Measurements from ENCODE around the gene C2CD3.
"Not testable (repeated sequence)": the region's sequence is repeated elsewhere in the genome, so short reads cannot be mapped to it uniquely, and the experiment has no call there.

C2CD3 gene

DNA sequence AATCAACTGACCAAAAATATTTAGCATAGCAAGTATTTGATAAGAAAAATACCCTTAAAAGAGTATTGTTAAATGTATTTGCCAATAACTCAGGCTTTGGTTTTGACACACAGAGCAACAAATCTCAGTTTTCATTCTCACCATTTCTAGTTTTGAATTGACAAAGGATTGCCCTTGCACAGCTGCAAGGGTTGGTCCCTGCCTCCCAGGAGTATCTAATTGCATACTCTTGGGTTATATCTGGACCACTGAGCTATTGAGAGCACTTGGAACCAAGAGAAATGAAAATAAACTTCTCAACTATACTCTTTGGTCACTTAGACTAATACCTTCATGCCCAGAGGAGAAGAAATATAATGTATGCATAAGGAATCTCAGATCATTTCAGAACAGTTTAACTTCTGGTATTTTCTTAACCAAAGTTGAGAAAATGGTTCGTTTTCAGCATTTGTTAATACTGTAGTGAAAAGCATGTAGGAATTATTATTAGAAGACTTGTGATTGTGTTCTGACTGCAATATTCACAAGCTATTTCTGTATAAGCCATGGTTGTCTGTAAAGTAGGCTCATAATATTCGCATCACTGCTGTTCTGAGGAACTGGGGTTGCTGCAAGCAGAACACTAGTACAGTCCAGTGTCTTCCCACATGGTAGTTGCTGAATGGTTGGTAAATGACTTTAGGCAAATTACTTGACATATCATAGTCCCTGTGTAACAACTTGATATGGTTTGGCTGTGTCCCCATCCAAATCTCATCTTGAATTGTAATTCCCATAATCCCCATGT is 7.9 kb downstream of the C2CD3 start:
- DNase-seq: no peak

- DNase-seq: no peak
Observed at GRCh38 chr11:74159642-74160041, 11.2 kb downstream of the C2CD3 start.

DNA sequence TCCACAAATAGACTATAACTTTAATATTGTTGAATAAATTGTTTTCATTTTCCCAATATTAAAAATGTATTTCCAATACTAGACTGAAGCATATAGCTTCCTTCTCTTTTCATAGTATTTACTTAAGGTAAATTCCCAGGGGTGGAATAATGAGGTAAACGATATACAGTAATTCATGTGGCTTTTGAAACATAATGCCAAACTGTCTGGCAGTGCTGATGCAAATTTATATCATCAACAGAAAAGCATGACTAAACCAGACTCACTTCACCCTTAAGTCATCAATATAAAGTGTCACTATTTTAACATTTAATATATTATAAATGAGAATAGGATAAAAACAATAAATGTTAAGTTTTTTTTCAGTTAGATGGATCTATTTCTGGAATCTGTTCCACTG is 13.6 kb downstream of the C2CD3 start:
- no peak for DNase-seq

DNA sequence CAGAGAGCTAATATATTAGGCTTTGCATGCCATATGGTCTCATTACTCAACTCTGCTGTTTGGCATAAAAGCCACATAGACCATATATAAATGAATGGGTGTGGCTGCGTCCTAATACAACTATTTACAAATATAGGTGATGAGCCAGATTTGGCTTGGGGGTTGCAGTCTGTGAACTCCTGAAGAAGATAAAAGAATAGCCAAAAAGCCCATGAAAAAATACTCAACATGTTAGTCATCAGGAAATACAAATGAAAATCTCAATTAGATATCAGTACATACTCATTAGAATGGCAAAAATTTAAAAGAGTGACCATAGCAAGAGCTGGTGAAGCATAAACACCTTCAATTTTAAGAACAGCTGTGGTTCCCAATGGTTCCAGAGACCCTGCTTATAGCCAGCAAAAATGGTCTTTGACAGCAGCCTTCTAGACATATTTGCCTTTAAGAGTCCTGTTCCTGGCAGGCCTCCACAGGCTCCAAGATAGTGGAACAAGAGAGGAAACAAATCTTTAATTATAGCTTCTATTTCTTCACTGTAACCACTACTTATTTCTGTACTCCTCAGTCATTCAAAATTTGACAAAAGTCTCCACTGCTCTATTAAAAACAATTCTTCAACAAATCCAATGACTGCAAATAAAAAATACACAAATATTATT is 16.1 kb downstream of the C2CD3 start:
- DNase-seq: no peak

- no peak for DNase-seq
Observed at GRCh38 chr11:74153224-74153623, 17.6 kb downstream of the C2CD3 start.

GRCh38 chr11:74147199-74147929 is 23.4 kb downstream of the C2CD3 start:
- no peak for DNase-seq

DNA sequence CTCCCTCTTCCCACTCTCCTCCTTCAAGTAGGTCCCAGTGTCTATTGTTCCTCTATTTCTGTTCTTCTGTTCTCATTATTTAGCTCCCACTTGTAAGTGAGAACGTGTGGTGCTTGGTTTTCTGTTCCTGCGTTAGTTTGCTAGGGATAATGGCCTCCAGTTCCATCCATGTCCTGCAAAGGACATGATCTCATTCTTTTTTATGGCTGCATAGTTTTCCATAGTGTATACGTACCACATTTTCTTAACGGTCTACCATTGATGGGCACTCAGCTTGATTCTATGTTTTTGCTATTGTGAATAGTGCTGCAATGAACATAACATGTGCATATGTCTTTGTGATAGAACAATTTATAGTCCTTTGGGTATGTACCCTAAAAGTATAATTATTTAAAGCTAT is 26.2 kb downstream of the C2CD3 start:
- no peak for DNase-seq

DNA sequence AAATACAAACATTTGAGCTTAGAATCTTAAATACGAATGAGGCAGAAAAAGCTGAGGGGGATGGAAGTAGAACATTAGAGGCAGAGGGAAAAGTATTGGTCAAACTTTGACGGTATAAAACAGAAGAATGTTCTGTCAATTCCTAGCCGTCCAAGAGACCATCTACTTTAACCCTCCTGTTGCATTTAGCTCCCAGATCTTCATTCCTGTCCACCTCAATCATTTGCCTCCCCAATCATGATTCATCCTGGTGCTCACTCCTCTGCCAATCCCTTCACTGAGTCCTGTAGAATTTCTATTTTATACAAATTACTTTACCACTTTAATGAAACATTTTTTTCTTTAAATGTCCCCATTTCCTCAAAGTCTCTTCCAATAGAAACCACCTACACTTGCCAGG is 28.2 kb downstream of the C2CD3 start:
- no peak for DNase-seq

DNA sequence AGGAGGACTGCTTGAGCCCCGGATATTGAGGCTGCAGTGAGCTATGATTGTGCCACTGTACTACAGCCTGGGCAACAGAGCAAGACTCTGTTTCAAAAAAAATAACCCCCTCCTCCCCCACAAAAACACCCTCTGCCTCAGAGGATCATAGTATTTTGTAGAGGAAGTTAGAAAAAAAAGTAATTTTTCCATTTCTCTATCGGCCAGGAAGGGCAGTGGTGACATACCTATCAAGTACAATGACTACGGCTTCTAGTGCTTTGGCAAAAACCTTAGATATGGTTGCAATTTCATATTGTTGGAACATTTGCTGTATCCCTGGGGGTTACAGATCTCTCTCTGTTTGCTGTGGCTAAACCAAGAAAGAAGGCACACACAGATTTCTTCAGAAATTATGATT is 28.9 kb downstream of the C2CD3 start:
- DNase-seq: no peak

GRCh38 chr11:74141241-74141695 is 29.5 kb downstream of the C2CD3 start:
- DNase-seq: no peak

DNA sequence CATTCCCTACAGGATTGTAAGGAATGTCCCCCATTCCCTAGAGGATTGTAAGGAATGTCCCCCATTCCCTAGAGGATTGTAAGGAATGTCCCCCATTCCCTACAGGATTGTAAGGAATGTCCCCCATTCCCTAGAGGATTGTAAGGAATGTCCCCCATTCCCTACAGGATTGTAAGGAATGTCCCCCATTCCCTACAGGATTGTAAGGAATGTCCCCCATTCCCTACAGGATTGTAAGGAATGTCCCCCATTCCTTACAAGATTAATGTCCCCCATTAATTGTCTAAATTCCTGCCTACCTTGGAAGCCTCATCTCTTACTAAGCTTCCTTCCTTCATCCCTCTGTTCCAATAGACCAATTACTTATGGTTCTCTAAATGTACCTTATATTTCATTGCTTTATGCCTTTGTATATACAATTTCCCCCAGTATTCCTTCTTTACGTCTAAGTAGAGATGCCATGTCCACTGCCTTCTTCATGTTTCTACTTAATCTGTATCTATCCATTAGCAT is 30.8 kb downstream of the C2CD3 start:
- not testable (repeated sequence) for DNase-seq

DNA sequence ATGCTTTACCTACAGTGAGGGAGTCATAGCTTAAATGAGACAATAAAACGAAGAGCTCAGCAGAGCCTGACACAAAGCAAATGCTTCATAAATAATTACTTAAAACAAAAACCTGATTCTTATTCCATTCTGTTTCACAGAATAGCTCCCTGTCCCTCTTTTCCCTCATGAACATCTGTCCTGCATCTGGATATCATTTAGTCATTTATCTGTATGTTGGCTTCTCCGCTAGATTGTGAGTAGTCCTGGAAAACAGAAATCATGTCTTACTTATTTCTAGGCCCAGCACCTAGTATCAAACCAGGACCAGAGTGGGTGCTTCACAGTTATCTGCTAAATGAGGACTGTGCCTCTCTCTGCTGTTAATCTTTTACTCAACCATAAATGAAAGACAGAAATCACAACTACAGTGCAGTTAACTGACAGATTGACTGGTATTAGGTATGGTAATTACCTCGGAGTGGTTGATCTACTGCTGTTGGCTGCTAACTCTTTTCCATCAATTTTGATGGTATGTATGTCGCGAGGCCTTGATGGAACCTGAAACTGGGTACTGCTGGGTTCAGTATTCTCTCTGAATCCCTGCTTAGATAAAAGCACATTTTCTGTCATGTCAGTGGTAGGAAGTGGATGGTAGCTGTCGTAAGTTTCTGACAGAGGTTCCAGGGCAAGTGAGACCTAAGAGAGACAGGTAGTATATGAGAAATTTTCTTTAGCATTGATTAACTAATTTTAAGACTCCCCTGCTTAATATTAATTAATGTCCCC is 31.5 kb downstream of the C2CD3 start:
- no peak for DNase-seq

GRCh38 chr11:74138572-74138971 is 32.2 kb downstream of the C2CD3 start:
- no peak for DNase-seq

GRCh38 chr11:74138021-74138420 is 32.8 kb downstream of the C2CD3 start:
- no peak for DNase-seq

DNA sequence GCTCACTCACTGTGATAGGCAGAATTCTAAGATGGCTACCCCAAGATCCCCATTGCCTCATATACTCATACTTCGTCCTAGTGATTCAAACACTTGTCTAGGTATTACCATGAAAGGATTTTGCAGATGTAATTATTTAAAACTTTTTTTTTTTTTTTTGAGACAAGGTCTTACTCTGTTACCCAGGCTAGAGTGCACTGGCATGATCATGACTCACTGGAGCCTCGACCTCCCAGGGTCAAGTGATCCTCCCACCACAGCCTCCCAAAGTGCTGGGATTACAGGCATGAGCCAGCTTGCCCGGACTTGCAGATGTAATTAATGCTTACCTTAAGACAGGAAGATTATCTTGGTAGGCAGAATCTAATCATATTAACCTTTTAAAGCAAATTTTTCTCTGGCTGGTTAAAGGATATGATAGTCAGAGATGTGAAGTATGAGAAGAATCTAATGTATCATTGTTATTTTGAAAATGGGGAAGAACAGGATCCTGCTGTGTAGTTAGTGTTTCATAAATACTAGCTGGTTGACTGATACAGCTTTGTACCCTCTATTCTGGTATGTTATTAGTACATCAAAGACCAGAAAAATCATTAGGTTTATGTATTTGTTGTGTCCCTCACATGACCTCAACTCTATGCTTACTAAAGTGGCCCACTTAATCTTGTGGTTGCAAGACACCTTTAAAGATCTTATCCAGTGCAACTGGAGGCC is 35.5 kb downstream of the C2CD3 start:
- no peak for DNase-seq

DNA sequence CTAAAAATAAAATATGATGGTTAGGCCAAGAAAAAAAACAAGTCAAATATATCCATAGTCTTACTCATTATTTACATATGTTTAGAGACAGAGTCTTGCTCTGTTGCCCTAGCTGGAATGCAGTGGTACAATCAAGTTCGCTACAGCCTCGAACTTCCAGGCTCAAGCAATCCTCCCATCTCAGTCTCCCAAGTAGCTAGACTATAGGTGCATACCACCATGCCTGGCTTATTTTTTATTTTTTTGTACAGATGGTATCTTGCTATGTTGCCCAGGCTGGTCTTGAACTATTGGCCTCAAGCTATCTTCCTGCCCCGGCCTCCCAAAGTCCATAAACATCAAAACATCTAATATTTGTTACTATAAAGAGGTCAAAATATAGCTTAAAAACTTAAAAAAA is 36.1 kb downstream of the C2CD3 start:
- no peak for DNase-seq

DNA sequence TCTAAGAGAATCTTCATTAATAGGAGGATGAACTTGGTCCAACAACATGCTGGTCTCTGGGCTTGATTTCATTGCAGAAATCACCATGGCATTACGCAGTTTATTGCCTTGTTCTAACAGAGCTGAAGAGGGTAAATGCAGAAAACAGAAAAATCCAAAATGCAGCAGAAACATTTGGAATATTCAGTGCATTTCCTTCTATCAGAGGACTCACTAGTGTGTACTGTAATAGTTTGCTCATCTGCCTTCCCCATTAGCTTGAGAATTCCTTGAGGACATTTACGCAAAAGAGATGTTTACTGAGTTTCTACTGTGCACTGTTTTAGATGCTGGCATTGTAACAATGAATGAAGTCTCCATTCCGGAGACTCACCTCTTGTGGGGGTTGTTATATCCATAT is 37.4 kb downstream of the C2CD3 start:
- no peak for DNase-seq

DNA sequence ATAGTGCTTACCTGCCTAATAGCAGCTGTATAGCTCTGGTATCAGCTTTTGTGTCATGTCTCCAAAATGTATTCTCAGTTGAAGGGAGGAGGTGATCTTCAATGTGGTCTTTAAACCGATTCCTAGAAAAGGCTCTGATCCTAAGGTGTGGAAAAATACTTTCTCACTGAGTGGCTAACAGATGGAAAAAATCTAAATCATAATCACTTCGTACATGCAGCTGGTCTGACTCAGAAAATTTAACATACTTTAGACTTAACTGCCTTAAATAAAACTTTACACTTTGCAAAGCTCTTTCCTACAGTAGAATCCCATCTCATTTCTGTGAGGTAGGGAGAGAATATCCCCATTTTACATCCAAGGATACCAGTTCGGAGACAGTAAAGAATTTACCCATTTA is 38.0 kb downstream of the C2CD3 start:
- DNase-seq: no peak

DNA sequence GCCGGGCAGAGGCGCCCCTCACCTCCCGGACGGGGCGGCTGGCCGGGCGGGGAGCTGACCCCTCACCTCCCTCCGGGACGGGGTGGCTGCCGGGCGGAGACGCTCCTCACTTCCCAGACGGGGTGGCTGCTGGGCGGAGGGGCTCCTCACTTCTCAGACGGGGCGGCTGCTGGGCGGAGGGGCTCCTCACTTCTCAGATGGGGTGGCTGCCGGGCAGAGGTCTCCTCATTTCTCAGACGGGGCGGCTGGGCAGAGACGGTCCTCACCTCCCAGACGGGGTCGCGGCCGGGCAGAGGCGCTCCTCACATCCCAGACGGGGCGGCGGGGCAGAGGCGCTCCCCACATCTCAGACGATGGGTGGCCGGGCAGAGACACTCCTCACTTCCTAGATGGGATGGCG is 41.7 kb downstream of the C2CD3 start:
- DNase-seq: not testable (repeated sequence)

GRCh38 chr11:74123008-74123448 is 47.8 kb downstream of the C2CD3 start:
- DNase-seq: no peak

DNA sequence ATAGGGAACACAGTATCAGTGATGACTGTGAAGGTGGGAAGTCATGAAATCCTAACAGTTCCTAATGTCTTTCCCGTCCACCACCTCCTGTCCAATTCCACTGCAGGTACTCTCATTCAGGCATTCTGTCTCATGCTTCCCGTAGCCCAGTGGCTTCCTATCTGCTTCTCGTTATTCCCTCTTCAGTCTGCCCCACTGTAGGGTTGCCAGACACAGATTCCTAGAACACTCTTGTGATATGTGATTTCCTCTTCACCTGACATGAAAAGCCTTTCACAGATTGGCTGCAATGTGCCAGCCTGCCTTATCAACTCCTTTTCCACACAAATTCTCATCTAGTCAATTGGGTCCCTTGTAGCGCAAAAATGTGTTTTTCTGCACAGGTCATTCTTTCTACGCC is 49.0 kb downstream of the C2CD3 start:
- DNase-seq: no peak
